ENCODE data around the gene SNAPC5. TPM values are rescaled to one million over a fixed set of nuclear protein-coding genes. Genes with fewer than 3 reads are reported as not detected.

The SNAPC5 gene
- total and polyA plus RNA-seq, 2 of the 13 experiments (the other 11 are each of a cell fraction or from before 2014, with no cell fraction given) = 14.8 to 36.2 TPM

DNA sequence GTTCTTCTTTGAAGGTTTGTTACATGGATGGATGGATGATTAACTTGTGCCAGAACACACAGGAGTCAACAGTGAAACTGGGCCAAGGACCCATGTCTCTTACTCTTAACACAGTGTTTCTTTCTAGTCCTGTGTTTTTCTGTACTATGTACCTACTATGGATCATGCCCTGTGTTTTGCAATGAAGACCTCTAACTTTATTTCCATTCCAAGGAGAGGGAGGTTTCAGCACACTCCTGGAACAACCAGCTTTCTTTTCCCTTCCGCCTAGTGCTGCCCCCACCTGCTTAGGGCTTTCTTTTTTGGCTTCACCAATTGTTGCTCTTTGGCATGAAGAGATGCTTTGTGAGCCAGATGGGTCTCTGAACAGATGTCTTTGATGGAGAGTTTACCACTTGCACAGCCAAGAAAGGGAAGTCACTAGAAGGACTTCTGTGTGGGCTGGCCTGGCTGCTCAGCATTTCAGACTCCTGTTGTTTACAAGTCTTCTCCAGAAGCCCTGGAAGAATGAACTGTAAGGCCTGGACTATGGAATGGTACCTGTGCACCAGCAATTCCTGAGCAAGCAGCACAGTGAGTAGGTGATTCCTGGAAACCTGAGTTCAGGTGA is 44.5 kb downstream of the SNAPC5 start (continued):
- TF ChIP-seq, protein P1, sequence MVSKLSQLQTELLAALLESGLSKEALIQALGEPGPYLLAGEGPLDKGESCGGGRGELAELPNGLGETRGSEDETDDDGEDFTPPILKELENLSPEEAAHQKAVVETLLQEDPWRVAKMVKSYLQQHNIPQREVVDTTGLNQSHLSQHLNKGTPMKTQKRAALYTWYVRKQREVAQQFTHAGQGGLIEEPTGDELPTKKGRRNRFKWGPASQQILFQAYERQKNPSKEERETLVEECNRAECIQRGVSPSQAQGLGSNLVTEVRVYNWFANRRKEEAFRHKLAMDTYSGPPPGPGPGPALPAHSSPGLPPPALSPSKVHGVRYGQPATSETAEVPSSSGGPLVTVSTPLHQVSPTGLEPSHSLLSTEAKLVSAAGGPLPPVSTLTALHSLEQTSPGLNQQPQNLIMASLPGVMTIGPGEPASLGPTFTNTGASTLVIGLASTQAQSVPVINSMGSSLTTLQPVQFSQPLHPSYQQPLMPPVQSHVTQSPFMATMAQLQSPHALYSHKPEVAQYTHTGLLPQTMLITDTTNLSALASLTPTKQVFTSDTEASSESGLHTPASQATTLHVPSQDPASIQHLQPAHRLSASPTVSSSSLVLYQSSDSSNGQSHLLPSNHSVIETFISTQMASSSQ (IDR thresholded peaks at IDR 0.05; ENCODE audit: low read depth) = peak; percentile 82
- TF ChIP-seq, protein P1 (CRISPR knock-in tag; IDR thresholded peaks at IDR 0.05; ENCODE audit: borderline replicate concordance) = peak; percentile 74; the same call in 1 of the 2 replicates
- TF ChIP-seq KLF9 (CRISPR knock-in tag; IDR thresholded peaks at IDR 0.05; ENCODE audit: low read depth) = no peak
- TF ChIP-seq, protein P2, sequence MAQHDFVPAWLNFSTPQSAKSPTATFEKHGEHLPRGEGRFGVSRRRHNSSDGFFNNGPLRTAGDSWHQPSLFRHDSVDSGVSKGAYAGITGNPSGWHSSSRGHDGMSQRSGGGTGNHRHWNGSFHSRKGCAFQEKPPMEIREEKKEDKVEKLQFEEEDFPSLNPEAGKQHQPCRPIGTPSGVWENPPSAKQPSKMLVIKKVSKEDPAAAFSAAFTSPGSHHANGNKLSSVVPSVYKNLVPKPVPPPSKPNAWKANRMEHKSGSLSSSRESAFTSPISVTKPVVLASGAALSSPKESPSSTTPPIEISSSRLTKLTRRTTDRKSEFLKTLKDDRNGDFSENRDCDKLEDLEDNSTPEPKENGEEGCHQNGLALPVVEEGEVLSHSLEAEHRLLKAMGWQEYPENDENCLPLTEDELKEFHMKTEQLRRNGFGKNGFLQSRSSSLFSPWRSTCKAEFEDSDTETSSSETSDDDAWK (CRISPR knock-in tag; IDR thresholded peaks at IDR 0.05) = no peak
- no peak for TF ChIP-seq ZMYM2 (CRISPR knock-in tag; IDR thresholded peaks at IDR 0.05)
- TF ChIP-seq, protein P3, sequence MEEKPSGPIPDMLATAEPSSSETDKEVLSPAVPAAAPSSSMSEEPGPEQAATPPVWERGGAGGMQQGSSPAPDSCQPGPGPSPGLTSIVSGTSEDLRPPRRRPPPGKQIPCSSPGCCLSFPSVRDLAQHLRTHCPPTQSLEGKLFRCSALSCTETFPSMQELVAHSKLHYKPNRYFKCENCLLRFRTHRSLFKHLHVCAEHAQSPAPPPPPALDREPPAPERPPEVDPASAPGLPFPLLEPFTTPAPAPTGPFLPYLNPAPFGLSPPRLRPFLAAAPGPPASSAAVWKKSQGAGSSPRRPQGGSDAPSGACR (CRISPR knock-in tag; IDR thresholded peaks at IDR 0.05) = no peak
- no peak for TF ChIP-seq REPIN1 (CRISPR knock-in tag; IDR thresholded peaks at IDR 0.05; ENCODE audit: borderline replicate concordance, low read depth)
- TF ChIP-seq, protein P4, sequence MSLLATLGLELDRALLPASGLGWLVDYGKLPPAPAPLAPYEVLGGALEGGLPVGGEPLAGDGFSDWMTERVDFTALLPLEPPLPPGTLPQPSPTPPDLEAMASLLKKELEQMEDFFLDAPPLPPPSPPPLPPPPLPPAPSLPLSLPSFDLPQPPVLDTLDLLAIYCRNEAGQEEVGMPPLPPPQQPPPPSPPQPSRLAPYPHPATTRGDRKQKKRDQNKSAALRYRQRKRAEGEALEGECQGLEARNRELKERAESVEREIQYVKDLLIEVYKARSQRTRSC (CRISPR knock-in tag; IDR thresholded peaks at IDR 0.05; ENCODE audit: low read depth) = no peak
- peak; percentile 58 for TF ChIP-seq HDAC2 (CRISPR knock-in tag; IDR thresholded peaks at IDR 0.05)
- no peak for TF ChIP-seq NFE2L2 (IDR thresholded peaks at IDR 0.05; ENCODE audit: low read length)
- TF ChIP-seq DMAP1 (CRISPR knock-in tag; IDR thresholded peaks at IDR 0.05) = no peak
- TF ChIP-seq RXRA (CRISPR knock-in tag; IDR thresholded peaks at IDR 0.05) = no peak
- TF ChIP-seq HOXA9 (CRISPR knock-in tag; IDR thresholded peaks at IDR 0.05; ENCODE audit: borderline replicate concordance) = no peak
- TF ChIP-seq, protein P5, sequence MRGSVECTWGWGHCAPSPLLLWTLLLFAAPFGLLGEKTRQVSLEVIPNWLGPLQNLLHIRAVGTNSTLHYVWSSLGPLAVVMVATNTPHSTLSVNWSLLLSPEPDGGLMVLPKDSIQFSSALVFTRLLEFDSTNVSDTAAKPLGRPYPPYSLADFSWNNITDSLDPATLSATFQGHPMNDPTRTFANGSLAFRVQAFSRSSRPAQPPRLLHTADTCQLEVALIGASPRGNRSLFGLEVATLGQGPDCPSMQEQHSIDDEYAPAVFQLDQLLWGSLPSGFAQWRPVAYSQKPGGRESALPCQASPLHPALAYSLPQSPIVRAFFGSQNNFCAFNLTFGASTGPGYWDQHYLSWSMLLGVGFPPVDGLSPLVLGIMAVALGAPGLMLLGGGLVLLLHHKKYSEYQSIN (CRISPR knock-in tag; IDR thresholded peaks at IDR 0.05; ENCODE audit: borderline replicate concordance) = no peak
- TF ChIP-seq CCAR2 (optimal IDR thresholded peaks at IDR 0.05; ENCODE audit: low read depth, low read length) = no peak
- TF ChIP-seq, protein P6, sequence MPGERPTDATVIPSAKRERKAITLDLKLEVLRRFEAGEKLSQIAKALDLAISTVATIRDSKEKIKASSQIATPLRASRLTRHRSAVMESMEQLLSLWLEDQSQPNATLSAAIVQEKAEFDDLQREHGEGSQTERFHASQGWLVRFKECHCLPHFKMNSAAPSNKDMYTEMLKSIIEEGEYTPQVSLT (CRISPR knock-in tag; IDR thresholded peaks at IDR 0.05; ENCODE audit: borderline replicate concordance, low read depth) = no peak
- TF ChIP-seq ZNF530 (CRISPR knock-in tag; IDR thresholded peaks at IDR 0.05; ENCODE audit: low read depth) = no peak
- TF ChIP-seq, protein P7, sequence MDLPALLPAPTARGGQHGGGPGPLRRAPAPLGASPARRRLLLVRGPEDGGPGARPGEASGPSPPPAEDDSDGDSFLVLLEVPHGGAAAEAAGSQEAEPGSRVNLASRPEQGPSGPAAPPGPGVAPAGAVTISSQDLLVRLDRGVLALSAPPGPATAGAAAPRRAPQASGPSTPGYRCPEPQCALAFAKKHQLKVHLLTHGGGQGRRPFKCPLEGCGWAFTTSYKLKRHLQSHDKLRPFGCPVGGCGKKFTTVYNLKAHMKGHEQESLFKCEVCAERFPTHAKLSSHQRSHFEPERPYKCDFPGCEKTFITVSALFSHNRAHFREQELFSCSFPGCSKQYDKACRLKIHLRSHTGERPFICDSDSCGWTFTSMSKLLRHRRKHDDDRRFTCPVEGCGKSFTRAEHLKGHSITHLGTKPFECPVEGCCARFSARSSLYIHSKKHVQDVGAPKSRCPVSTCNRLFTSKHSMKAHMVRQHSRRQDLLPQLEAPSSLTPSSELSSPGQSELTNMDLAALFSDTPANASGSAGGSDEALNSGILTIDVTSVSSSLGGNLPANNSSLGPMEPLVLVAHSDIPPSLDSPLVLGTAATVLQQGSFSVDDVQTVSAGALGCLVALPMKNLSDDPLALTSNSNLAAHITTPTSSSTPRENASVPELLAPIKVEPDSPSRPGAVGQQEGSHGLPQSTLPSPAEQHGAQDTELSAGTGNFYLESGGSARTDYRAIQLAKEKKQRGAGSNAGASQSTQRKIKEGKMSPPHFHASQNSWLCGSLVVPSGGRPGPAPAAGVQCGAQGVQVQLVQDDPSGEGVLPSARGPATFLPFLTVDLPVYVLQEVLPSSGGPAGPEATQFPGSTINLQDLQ (CRISPR knock-in tag; IDR thresholded peaks at IDR 0.05) = no peak

Measured in HepG2 (cell line).